ENCODE data around the gene DHFR.
"Not testable (repeated sequence)": the region's sequence is repeated elsewhere in the genome, so short reads cannot be mapped to it uniquely, and the experiment has no call there.

Gene DHFR

DNA sequence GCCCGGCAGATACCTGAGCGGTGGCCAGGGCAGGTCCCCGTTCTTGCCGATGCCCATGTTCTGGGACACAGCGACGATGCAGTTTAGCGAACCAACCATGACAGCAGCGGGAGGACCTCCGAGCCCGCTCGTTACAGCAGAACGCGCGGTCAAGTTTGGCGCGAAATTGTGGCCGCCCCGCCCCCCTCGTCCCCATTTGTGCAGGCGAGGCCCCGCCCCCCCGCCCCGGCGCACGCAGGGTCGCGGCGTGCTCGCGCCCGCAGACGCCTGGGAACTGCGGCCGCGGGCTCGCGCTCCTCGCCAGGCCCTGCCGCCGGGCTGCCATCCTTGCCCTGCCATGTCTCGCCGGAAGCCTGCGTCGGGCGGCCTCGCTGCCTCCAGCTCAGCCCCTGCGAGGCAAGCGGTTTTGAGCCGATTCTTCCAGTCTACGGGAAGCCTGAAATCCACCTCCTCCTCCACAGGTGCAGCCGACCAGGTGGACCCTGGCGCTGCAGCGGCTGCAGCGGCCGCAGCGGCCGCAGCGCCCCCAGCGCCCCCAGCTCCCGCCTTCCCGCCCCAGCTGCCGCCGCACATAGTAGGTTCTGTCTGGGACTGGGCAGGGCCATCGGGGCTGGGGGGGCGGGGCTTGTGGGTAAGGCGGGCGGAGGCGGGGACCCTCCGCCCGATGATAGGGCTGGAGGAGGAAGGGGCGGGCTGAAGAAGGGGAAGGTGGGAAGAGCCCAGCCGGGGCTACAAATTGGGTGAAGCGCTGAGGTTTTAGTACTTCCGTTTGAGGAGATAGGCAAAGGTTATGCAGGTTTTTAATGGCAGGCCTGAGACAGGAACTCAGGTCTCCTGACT, at the start of gene DHFR, which contains the start of gene MSH3:
Gene DHFR (minus strand): TSS at position 593 of the 840 bp plus-strand sequence. CDS start 494 bp downstream, at position 99.
Gene MSH3 (plus strand): TSS at position 262 of the 840 bp plus-strand sequence. CDS start 76 bp downstream, at position 338.
- DNase-seq, result peak; percentile 95

DNA sequence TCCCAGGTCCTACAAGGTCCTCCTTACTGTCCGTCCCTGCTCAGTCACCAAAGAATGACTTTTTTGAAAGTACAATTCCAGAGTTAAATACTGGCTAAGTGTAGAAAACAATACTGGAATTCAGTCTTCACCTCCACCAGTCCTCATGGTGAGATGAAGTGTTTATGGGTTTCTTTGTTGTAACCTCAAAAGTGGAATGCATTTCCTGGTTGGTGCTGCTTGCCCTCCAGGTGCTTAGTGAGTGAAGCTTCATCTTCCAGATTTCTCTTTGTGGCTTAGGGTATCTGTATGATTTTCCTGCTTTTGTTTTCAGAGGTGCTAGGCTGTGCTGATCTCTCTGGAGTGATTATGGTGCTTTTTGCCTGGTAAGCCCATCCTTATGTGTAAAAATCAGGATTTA, 49.4 kb upstream of the DHFR start:
- DNase-seq, result no peak

DNA sequence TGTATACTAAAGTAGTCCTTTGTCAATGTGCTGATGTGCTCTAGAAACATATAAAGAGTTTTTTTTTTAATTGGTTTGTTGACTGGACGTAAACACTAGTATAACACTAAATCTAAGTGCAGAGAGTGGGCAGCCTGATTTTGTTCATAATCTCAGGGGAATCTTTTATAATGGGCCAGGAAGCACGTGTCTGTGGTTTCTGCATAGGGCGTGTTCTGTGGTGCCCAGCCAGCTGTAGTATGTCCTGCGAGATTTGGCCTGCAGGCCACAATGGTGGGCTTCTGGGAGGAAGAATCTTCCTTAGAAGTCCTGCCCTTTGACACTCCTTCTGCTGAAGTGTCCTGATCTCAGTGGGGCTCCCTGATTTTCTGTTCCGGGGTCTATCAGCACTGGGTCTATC, 49.0 kb upstream of the DHFR start:
- DNase-seq, result no peak

DNA sequence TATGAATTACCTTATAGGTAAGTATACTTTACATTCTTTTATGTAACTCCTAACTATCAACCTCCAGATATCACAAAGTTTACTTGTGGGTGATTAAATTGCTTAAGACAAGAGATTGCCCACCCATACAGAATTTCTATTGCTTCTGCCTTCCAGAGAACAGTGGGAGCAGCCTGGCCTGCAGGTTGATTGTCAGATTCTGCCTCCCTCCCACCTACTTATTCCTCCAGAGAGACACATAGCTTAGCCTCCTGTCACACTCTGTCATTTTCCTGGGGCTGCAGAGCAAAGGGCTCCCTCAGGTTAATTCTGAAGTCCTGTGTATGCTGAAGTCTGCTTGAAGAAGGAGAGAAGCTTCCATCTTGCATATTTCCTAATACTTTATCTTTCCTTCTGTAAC, 48.5 kb upstream of the DHFR start:
- DNase-seq, result no peak

DNA sequence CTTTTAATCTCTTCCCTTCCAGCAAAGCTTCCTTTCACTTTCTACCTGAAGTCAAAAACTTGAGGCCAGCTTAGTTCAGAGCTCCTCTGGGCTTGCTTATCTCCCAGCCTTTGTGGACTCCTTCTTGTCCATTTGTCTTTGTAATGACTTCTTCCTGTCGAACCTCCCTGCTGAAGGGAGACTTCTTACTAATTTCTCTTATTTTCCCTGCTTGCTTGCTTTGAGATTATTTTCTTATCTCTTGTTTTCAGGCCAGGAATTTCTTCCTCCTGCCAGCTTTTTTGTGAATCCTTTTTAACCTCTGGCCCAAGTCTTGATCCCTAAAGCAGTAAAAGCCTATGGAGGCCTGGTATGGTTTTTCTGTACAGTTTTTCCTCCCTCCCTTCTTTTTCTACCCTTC, 46.8 kb upstream of the DHFR start:
- DNase-seq, result no peak

DNA sequence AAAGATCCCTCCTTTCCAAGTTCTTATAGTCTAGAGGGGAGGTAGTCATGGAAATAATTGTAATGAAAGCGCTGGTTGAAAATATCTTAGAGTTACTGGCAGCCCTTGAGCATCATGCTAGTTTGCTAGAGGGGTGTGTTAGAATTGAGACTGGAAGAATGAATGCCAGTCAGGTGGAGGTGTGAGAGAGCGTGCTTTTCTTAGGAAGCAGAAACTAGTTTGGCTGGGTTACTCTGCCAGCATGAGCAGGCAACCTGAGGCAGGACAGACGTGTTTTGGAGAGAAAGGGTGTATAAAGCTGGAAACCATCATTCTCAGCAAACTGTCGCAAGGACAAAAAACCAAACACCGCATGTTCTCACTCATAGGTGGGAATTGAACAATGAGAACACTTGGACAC, 43.6 kb upstream of the DHFR start:
- DNase-seq, result no peak

DNA sequence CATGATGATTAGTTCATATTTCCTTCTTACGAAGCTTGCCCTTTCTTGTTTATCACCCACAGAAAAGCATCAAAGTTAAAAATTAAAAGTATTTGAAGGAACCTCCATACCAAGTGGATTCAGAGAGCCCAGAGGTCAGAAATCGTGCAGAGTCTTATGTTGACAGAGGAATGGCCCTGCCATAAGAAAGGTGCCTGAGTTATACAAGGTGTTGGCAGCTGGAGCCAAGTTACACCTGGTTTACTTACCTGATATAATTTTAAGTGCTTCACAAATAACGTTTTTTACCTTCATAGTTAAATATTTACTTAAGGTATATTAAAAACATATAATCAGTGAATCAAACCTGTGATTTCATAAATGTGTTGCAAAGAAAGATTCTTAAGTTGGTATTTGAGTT, 42.3 kb upstream of the DHFR start:
- no peak for DNase-seq

DNA sequence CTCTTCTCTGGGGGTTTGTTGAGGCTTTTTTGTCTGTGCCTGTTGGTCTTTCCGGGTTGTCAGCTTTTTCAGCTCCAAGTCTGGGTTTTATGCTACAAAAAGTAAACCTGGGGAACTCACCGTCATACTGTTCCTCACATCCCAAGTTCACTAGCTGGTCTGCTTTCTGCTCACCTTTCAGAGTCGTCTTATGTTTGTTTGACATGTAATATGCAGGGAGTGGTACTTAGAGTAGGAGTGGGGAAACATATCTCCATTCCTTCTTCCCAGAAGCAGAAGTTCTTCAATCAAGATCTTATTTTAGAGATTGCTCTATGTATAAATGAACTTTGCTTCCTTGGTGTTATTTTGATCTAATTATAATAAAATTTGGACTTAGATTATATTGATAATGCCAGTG, 41.7 kb upstream of the DHFR start:
- DNase-seq, result no peak

DNA sequence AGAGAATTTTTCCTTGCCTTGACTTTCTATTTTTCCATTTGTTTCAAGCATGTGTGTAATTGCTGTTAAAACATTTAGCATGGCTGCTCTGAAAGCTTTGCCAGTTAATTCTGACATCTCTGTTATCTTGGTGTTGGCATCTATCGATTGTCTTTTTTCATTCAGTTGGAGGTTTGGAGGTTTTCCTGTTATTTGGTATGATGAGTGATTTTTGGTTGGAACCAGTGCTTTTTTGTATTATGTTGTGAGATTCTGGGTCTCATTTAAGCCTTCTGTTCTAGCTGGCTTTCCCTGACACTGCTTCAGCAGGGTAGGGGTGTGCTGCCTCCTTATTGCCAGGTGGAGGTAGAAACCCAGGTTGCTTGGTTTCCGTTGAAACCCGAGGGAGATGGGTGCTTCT, 40.9 kb upstream of the DHFR start:
- DNase-seq, result no peak

DNA sequence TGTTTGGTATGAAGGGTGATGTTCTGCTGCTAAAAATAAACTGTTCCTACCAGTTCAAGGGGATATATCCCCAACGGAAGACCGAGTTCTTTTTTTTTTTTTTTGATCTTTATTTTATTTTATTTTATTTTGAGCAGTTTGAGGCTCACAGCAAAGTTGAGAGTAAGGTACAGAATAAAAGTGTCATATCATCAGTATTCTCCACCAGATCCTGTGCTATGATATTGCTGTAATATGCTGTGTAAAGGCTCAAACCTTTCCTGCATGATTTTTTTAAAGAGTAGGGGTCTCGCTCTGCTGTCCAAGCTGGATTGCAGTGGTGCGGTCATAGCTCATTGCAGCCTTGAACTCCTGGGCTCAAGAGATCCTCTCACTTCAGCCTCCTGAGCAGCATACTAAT, 34.8 kb upstream of the DHFR start:
- DNase-seq, result no peak

DNA sequence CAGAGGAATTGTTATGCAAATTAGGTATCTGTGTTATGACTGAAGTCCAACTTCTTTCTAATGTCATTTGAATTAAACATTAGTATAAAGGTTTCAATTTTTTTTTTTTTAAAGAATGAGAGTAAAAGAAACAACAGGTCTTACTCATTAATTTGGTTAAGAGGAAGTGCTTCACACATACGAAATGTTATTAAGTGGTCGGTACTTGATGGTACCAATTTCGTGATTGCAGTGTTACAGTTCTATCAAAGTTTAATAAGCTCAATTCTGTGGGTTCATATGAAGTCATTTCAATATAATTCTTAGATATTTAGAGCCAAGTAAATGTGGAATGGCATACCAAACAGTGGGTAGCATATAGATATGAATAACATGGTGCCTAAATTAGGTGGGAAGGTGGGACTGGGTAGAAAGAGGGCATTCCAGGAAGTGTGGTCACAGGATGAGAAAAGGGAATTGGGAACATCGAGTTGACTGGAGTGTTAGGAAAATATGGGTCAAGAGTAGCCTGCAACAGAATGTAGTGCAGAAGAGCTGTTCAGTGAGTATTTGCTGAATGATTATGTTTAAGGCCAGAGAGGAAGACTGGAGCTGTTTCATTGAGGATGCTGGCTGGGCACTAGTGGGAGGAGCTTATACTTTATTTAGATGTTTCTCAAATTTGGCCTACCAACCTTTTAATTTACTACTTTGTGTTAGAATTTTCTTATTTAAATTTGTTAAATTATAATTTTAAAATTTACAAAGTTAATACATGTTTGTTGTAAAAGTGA, 34.1 kb upstream of the DHFR start:
- DNase-seq, result no peak

DNA sequence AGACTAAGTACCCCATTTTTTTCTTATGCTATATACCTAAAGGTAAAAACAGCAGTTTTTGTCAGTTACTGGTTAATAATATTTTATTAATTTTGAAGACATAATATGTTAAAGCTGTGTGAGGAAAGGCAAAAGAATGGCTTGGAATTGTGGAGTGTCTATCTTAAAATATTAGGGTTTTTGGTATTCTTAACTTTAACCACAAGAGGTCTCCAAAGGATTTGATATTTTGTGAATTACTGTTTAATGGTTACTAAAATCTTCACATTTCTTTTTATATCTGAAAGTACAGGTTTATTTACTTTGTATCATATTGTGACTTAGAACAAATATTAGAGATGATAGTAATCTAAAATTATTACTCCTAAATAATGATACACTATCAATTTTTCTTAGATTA, 32.0 kb upstream of the DHFR start:
- no peak for DNase-seq

DNA sequence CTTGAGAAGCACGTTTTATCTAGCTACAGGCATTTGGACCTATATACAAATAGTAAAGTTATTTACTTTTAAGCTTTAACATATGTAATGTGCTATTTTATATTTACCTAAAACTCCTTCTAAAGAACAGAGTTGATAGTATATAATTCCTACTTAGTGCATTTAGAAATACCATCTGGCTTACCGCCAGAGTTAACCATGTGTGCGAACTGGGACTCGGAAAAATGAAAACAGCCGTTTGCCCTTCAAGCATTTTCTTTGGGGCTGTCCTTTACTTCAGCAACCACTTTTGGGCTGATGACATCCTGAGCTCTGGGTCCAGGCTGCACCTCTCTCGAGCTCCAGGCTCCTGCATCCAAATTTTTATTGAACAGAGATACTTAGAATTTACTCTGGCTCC, 21.9 kb upstream of the DHFR start:
- DNase-seq, result no peak

DNA sequence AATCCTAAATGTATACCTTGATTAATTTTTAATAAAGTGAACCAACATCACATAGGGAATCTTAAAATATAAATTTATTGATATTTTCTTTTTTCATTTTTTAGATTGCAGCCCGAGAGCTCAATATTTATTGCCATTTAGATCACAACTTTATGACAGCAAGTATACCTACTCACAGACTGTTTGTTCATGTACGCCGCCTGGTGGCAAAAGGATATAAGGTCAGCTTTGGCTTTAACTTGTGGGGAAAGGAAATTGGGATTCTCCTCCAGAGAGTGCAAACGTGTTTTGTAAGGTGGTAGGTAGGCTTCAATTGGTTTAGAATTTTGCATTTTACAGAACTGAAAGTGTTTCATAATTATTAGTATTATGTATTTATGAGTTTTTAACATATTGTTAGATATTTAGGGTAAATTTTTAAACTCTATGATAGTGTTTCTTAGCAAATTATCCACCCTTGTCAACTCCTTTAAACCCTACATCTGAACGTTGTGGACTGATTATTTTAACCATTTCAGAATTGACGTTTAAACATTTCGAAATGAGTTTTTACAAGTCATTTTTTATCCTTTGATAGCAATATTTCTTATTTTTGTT, 17.5 kb upstream of the DHFR start:
- DNase-seq, result peak; percentile 79

DNA sequence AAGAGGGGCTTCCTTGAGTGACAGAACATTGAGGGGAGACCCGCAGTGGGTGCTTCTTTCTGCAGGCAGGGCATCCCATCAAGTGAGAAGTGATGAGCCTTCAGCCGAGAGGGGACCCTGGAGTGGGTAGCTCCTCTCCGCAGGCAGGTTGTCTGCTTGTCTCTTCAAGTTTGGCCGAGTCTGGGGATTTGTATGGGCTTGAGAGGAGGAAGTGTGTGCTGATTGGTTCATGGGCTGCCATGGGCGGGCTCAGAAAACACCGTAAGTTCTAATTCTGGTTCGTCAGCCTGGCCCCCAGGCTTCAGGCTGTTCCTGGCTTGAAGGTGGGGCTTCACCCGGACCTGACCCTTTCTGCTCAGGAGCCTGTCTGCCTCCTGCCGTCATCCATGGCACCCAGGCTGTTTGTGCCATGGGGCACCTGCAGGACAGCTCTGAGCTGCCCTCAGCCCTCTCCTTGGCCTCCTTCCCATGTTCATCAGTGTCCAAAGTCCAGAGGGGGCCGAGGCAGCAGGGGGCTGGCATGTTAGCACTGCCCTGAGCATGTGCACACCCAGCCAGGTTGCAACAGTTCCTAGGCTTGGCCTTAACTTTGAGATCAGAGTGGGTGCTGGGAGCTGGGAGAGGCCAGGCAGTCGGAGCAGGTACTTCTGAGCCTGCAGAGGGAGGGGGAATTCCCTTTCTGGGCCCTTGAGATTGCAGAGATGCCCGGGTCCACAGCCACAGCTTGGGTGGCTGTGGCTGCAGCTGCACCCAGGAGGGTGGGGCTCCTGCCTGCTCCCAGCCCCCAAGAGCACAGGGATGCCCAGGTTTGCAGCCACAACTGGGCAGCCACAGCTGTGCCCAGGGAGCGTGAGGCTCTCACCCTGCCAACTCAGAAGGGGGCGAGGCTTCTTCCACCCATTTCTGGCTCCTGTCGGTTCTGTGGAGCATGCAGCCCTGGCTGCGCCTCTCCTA, 13.5 kb upstream of the DHFR start:
- DNase-seq, result no peak

DNA sequence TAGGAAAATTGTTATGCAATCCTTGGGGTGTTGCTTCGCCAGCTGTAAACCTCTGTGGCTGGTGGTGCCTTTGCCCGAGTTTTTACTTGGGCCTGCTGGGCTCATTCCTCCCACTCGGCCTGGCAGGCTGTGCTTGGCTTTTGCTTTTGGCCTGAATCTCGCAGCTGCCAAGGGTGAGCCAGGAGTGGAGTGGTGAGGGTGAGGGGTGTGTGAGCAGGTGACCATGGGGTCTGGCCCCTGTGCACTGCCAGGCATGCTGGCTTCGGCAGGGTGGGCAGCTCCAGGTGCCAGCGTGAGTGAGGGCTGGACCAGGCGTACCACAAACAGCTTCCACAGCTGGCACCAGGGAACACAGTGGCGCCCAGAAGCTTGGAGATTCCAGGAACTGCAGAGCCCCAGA, 12.6 kb upstream of the DHFR start:
- no peak for DNase-seq

DNA sequence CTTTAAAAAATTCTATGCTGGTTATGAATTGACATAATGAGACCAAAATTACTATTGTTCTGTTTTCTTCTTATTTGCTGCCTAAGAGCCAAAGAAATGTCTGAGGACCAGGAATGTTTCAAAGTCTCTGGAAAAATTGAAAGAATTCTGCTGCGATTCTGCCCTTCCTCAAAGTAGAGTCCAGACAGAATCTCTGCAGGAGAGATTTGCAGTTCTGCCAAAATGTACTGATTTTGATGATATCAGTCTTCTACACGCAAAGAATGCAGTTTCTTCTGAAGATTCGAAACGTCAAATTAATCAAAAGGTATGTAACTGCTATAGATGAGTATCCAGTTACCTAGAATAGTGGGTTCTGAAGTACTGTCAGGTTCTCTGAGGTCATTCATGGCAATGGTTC, 10.3 kb upstream of the DHFR start:
- DNase-seq, result no peak

DNA sequence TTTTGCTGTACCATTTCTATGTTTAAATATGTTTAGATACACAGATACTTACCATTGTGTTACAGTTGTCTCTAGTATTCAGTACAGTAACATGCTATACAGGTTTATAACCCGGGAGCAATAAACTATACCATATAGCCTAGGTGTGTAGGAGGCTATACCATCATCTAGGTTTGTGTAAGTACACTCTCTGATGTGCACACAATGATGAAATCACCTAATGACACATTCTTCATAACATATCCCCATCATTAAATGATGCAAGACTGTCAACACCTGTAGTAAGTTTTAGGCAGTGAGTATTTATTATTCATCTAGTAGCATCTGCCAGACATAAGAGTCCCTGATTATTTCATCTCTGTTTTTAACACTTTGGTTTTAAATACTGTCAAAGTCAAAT, 7.3 kb upstream of the DHFR start:
- DNase-seq, result no peak

DNA sequence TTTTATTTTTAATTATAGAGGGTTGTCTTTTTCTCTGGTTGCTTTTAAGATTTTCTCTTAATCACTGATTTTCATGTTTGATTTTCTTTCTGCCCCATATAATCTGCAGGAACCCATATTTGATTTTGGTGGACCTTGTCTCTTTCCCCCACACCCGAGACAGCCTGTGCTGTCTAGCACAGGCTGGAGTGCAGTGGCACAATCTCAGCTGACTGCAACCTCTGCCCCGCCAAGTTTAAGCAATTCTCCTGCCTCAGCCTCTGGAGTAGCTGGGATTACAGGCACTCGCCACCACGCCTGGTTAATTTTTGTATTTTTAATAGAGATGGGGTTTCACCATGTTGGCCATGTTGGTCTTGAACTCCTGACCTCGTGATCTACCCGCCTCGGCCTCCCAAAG, 5.9 kb upstream of the DHFR start:
- not testable (repeated sequence) for DNase-seq

DNA sequence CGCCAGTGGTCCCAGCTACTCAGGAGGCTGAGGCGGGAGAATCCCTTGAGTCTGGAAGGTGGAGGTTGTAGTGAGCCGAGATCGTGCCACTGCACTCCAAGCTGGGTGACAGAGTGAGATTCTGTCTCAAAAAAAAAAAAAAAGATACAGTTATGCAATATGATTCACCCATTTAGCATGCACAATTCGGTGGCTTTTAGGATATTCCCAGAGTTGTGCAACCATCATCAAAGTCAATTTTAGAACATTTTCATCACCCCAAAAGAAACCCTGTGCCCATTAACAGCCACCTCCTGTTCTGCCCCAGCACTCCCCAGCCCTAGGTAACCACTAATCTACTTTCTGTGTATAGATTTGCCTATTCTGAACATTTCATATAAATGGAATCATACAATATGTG, 4.3 kb upstream of the DHFR start:
- no peak for DNase-seq

DNA sequence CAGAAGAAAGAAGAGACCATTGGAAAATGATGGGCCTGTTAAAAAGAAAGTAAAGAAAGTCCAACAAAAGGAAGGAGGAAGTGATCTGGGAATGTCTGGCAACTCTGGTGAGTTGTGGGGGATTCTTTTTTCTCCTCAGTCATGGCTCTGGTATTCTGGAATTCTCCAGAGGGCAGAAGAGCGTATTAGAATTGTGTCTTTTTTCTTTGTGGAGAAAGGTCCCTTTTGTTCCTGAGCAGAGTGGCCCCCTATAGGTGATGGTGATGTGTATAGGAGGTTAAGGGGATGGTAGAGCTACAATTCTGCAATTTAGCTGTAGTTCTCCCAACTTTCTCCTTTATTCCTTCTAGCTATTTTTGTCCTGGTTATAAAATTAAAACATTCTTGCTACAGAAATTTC, 1.6 kb upstream of the DHFR start:
- DNase-seq, result no peak

DNA sequence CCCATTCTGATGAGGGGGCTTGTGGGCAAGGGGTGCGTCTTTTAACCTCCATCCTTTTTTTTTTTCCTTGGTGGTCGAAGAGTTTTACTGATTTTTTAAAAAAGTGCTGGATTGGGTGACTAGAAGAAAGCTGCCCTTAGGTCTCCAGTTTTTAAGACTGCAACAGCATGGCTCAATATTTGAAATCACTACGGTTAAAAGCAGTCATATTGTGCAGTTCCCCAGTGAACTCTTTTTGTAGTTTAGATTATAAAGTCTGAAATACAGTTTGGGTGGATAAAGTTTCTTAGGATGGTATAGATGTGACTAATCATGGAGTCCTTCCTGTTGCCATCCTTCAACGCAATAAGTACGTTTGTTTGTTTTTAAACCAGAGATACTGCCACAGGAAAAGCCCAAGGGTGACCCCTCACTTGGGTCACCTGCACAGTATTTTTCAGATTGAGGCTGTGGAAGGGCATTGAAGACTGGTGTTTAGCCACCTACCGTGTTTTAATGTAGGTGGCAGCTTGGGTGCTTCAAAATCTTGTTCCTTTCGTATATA, 520 bp upstream of the DHFR start:
- DNase-seq, result no peak

DNA sequence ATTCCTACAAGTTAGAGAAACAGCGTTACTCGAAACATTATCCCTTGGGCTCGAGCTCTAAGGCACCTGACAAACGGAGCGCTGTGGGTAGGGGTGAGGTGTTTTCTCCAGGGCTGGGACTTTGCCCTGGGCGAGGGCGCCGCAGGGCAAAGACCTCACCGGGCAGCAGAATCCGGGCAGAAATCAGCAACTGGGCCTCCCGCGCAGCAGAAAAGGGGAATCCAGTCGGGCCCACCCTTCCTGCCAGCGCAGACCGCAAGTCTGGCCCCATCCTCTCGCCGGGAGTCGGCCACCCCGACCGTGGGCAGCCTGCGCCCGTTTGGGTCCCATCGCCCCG, 761 bp downstream of the DHFR start:
- no peak for DNase-seq
